Breast epithelium (tissue), 4 donors: ENCODE data around the gene ETNK1. TPM values are rescaled to one million over a fixed set of nuclear protein-coding genes. Genes with fewer than 3 reads are reported as not detected.

ENCODE experiments used
- DNase-seq, 2 donors: peaks; one replicate each; pipeline ENCODE4 v3.0.0-alpha.2; 2019; ENCODE audit warnings: low spot score in 2 of 2
- H3K27ac ChIP-seq, 2 donors: fragments of 200-600 bp; sonication (generic) in 1 of 2; one replicate each; pipeline ENCODE4 v1.5.1; 2016 to 2019; ENCODE audit warnings: mild to moderate bottlenecking in 1 of 2
- H3K27me3 ChIP-seq, 2 donors: fragments of 200-600 bp; sonication (generic) in 1 of 2; one replicate each; pipeline versions ENCODE4 v1.5.1 to v1.6.0; 2017 to 2019; ENCODE audit warnings: control low read depth in 1 of 2, mild to moderate bottlenecking in 1 of 2
- H3K36me3 ChIP-seq: fragments of 200-600 bp; one replicate; pipeline ENCODE4 v1.5.1; 2019
- H3K4me1 ChIP-seq, 2 donors: fragments of 200-600 bp; sonication (generic); one replicate each; pipeline ENCODE4 v1.5.1; 2016 to 2019; ENCODE audit warnings: control low read depth in 1 of 2
- H3K4me3 ChIP-seq, 3 donors: fragments of 200-600 bp; sonication (generic); 1 replicate in 2 of 3; 2 replicates in 1 of 3; pipeline ENCODE4 v1.5.1; 2016 to 2019; ENCODE audit warnings: mild to moderate bottlenecking in 3 of 3, moderate library complexity in 2 of 3
- H3K9me3 ChIP-seq, 2 donors: fragments of 200-600 bp; sonication (generic) in 1 of 2; one replicate each; pipeline ENCODE4 v1.5.1; 2016 to 2019; ENCODE audit warnings: control low read depth in 1 of 2
- CTCF ChIP-seq, 3 donors: fragments of 450-650 bp; IDR thresholded peaks; one replicate each; pipeline ENCODE4 v1.5.1; 2016 to 2017; ENCODE audit warnings: antibody characterized with exemption in 3 of 3, mild to moderate bottlenecking in 3 of 3, moderate library complexity in 3 of 3
- POLR2A ChIP-seq: fragments of 450-650 bp; IDR thresholded peaks from one replicate; pipeline ENCODE4 v1.6.1; 2016; ENCODE audit warnings: antibody characterized with exemption, mild to moderate bottlenecking, moderate library complexity
- POLR2AphosphoS5 ChIP-seq, 3 donors: sonication (generic); formaldehyde crosslinking; IDR thresholded peaks; one replicate each; pipeline ENCODE4 v1.6.1; 2017; ENCODE audit warnings: antibody characterized with exemption in 3 of 3
- intact Hi-C: fragments of 100-400 bp; cut with DNase I; formaldehyde crosslinking; loops from one replicate; pipeline ENCODE4 v1.15.1; 2023; ENCODE audit warnings: low total_unique reads
- total RNA-seq, 3 donors: library from RNA; depleted of rRNA; stranded (reverse); fragments of >200 nt; gene quantifications; one replicate each; pipeline ENCODE4 v1.1.0, GENCODE V29; 2016

ETNK1 gene
- total RNA-seq, 3 donors from 2014 or later = 26.2 to 67.0 (median 44.6) TPM

DNA sequence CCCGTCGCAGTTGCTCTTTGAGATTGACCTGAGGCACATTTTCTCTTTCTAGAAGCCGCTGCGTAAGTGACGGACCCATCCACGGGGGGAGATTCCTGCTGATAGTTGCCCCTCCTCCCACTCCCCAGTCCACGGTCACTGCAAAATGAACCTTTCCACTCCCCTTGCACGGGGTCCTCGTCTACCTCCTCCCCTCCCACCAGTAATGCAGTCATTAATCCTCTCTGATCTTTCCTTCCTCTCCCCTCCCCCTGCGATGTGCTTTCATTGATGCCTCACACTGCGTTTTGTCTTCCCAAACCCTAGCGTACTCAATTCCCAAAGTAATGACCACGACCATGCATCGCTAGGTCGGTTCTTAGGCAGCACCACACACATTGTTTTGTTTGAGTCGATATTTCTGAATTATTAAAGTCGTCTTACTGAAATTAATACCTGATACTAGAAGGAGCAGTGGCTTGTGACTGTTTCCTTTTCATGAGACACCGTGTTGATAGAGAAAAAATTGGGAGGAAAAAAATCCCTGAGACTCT, 857 bp downstream of the ETNK1 start:
- intact Hi-C loops = no loop called here
- TF ChIP-seq POLR2AphosphoS5 (IDR thresholded peaks at IDR 0.05) (peak in 1 of 3 donors; percentile 12), POLR2A (no peak)
- Histone ChIP-seq H3K36me3 (no peaks in the 10 kb centered on the region), H3K27me3 (no peaks in the 10 kb centered on the region), H3K4me3 (peak overlapping the region; percentile 87 to 97 (median 89)), H3K27ac (peak overlapping the region; percentile 98 to 100), H3K4me1 (no peaks in the 10 kb centered on the region), H3K9me3 (no peaks in the 10 kb centered on the region)
- peak in 1 of 2 donors; percentile 40 for DNase-seq

DNA sequence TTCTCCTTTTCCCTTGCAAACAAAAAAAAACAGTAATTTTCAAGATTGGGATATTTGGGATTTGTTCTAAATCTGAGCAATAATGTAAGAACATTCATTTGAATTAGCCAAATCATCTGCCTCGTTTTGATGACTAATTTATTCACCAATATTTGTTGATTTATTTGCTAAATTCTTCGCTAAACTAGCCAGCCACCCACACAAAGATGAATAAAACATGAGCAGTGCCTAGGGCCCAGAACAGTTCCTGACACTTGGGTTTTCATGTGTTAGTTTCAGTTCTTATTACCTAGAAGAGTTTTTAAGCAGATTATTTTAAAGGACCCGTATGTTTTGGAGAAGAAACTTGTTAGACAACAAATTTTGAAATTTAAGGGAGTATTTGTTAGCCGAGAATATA, 1.4 kb downstream of the ETNK1 start:
- H3K27ac ChIP-seq = peak overlapping the region; percentile 98 to 100
- no peaks in the 10 kb centered on the region for H3K27me3 ChIP-seq
- peak overlapping the region; percentile 87 to 97 (median 89) for H3K4me3 ChIP-seq
- intact Hi-C loops = no loop called here
- H3K9me3 ChIP-seq = no peaks in the 10 kb centered on the region
- TF ChIP-seq POLR2A (no peak), CTCF (IDR thresholded peaks at IDR 0.05) (no peak), POLR2AphosphoS5 (IDR thresholded peaks at IDR 0.05) (no peak)
- no peaks in the 10 kb centered on the region for H3K36me3 ChIP-seq
- no peak for DNase-seq
- no peaks in the 10 kb centered on the region for H3K4me1 ChIP-seq

- Histone ChIP-seq H3K4me1 (no peaks in the 10 kb centered on the region), H3K27me3 (no peaks in the 10 kb centered on the region), H3K4me3 (peak overlapping the region; percentile 87 to 97 (median 89)), H3K36me3 (no peaks in the 10 kb centered on the region), H3K9me3 (no peaks in the 10 kb centered on the region), H3K27ac (peak overlapping the region; percentile 49 to 100)
- TF ChIP-seq POLR2A = no peak
- TF ChIP-seq CTCF (IDR thresholded peaks at IDR 0.05) = no peak
- TF ChIP-seq POLR2AphosphoS5 (IDR thresholded peaks at IDR 0.05) = no peak
- no peak for DNase-seq
- intact Hi-C loops = no loop called here
Measured at GRCh38 chr12:22627371-22627770, 2.4 kb downstream of the ETNK1 start.

DNA sequence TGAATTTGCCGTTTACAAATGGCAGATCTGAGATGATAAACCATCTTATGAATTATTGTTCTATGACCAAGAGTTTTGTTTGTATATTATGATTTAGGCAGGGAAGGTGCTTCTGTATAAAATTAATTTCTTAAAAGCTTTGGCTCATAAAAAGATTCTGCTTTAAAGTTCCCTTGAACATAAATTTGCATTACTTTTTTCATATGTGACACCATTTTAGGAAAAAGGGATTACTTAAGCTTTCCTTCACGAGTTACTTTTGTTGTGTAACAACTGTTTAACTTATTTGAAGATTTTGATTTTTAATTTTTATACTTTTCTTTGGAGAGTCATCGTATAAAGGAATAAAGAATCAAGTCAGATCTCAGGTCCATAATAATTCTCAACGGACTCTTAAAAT, 3.3 kb downstream of the ETNK1 start:
- Histone ChIP-seq H3K36me3 (no peaks in the 10 kb centered on the region), H3K27ac (peak overlapping the region; percentile 6 to 100), H3K27me3 (no peaks in the 10 kb centered on the region), H3K9me3 (no peaks in the 10 kb centered on the region), H3K4me1 (no peaks in the 10 kb centered on the region), H3K4me3 (peak overlapping the region in 2 of 3 donors; percentile 87 to 97)
- intact Hi-C loops = no loop called here
- no peak for TF ChIP-seq POLR2A
- TF ChIP-seq CTCF (IDR thresholded peaks at IDR 0.05) = no peak
- no peak for TF ChIP-seq POLR2AphosphoS5 (IDR thresholded peaks at IDR 0.05)
- no peak for DNase-seq

GRCh38 chr12:22631863-22632463, 7.0 kb downstream of the ETNK1 start:
- Histone ChIP-seq H3K27ac (no peak overlapping the region), H3K4me1 (no peaks in the 10 kb centered on the region)
- intact Hi-C loops = no loop called here

More at GRCh38 chr12:22631863-22632463, 7.0 kb downstream of the ETNK1 start:
- Histone ChIP-seq H3K36me3 (no peaks in the 10 kb centered on the region), H3K4me3 (no peak overlapping the region), H3K9me3 (no peaks in the 10 kb centered on the region), H3K27me3 (no peaks in the 10 kb centered on the region)
- TF ChIP-seq POLR2AphosphoS5 (IDR thresholded peaks at IDR 0.05) = no peak
- peak in 2 of 3 donors; percentile 42 to 56 for TF ChIP-seq CTCF (IDR thresholded peaks at IDR 0.05)
- DNase-seq = no peak
